ENCODE measurements around the gene LTB.
A peak's percentile ranks its signal among the peaks of the same experiment; 100 is the strongest.
"Not testable (repeated sequence)": the region's sequence is repeated elsewhere in the genome, so short reads cannot be mapped to it uniquely, and the experiment has no call there.

Gene LTB

GRCh38 chr6:31607317-31607716, 25.1 kb upstream of the LTB start:
- DNase-seq, result no peak
- no peak for ATAC-seq

- DNase-seq, result no peak
Measured at GRCh38 chr6:31597006-31597405, 14.8 kb upstream of the LTB start.

GRCh38 chr6:31592396-31592771, 10.2 kb upstream of the LTB start:
- peak; percentile 12 for ATAC-seq

More at GRCh38 chr6:31597006-31597405, 14.8 kb upstream of the LTB start:
- ATAC-seq, result peak; percentile 60

GRCh38 chr6:31590691-31591090, 8.5 kb upstream of the LTB start:
- DNase-seq, ATAC-seq: not testable (repeated sequence)

More at GRCh38 chr6:31592396-31592771, 10.2 kb upstream of the LTB start:
- DNase-seq, result no peak

- no peak for ATAC-seq
- no peak for DNase-seq
Measured at GRCh38 chr6:31588871-31589650, 6.8 kb upstream of the LTB start.

- DNase-seq, result no peak
- peak; percentile 9 for ATAC-seq
Measured at GRCh38 chr6:31587791-31588777, 5.9 kb upstream of the LTB start.

GRCh38 chr6:31586599-31587281, 4.5 kb upstream of the LTB start:
- peak; percentile 48 for DNase-seq
- peak; percentile 16 for ATAC-seq

GRCh38 chr6:31586008-31586407, 3.8 kb upstream of the LTB start, which contains the start of gene LST1:
Gene LST1, plus strand, starts transcription at chr6:31586277. Its CDS starts 1,023 bp downstream, at chr6:31587300.
- ATAC-seq, result no peak
- DNase-seq, result no peak

GRCh38 chr6:31585491-31585890, 3.3 kb upstream of the LTB start:
- ATAC-seq (peak; percentile 20), DNase-seq (peak; percentile 49)

GRCh38 chr6:31581434-31582229, 592 bp downstream of the LTB start:
- DNase-seq (no peak), ATAC-seq (no peak)

GRCh38 chr6:31580807-31581433, 1.3 kb downstream of the LTB start:
- peak; percentile 96 for DNase-seq
- ATAC-seq, result peak; percentile 81

- ATAC-seq, result peak; percentile 1
- peak; percentile 35 for DNase-seq
Measured at GRCh38 chr6:31580438-31580740, 1.8 kb downstream of the LTB start.

- ATAC-seq (peak; percentile 17), DNase-seq (peak; percentile 51)
Measured at GRCh38 chr6:31579546-31580437, 2.4 kb downstream of the LTB start.

- DNase-seq (no peak), ATAC-seq (no peak)
Measured at GRCh38 chr6:31579119-31579505, 3.1 kb downstream of the LTB start.

GRCh38 chr6:31578184-31579118, 3.8 kb downstream of the LTB start:
- ATAC-seq (no peak), DNase-seq (no peak)

GRCh38 chr6:31577579-31577966, 4.7 kb downstream of the LTB start:
- ATAC-seq (no peak), DNase-seq (no peak)

GRCh38 chr6:31576897-31577578, 5.2 kb downstream of the LTB start:
- DNase-seq (peak; percentile 60), ATAC-seq (no peak)

- ATAC-seq (no peak), DNase-seq (no peak)
Measured at GRCh38 chr6:31575952-31576685, 6.1 kb downstream of the LTB start.

All from stimulated activated naive CD8-positive, alpha-beta T cell treated with anti-CD3 and anti-CD28 coated beads, Interleukin-15, Interleukin-2, amounts not matched to agents 100 U/mL and 50 U/mL, for 24 hours (primary cell).